ENCODE measurements around the gene PPP1R1C. TPM values are rescaled to one million over a fixed set of nuclear protein-coding genes. Genes with fewer than 3 reads are reported as not detected.

PPP1R1C gene
- total RNA-seq, 1 donor from 2014 or later = 5.5 TPM

DNA sequence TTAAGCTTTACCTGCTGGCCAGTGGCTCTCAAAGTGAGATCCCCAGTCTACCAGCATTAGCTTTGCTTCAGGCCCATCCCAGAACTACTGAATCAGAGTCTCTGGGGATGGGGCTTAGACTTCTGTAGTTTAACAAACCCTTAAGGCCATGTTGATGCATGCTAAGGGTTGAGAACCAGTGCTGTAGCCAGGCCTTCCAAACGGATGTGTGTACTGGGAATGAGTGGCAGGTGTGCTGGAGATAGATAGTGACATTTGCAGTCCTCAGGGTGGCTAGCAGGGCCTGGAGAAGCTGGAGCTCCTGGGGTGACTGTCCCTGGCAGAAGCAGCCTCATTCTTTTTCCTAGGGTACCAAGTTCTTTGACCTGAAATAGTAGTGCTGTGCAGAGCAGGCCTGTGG is 148.5 kb downstream of the PPP1R1C start:
- H2AFZ ChIP-seq (replicated peaks) = no peak overlapping the region
- no peaks in the 10 kb centered on the region for H3K36me3 ChIP-seq
- no peaks in the 10 kb centered on the region for H3K79me2 ChIP-seq (ENCODE audit: low read depth)
- no peak for DNase-seq (ENCODE audit: low spot score)
- TF ChIP-seq EZH2 (IDR thresholded peaks at IDR 0.05) (no peak), EZH2phosphoT487 (IDR thresholded peaks at IDR 0.05) (no peak)
- TF ChIP-seq, protein P1, sequence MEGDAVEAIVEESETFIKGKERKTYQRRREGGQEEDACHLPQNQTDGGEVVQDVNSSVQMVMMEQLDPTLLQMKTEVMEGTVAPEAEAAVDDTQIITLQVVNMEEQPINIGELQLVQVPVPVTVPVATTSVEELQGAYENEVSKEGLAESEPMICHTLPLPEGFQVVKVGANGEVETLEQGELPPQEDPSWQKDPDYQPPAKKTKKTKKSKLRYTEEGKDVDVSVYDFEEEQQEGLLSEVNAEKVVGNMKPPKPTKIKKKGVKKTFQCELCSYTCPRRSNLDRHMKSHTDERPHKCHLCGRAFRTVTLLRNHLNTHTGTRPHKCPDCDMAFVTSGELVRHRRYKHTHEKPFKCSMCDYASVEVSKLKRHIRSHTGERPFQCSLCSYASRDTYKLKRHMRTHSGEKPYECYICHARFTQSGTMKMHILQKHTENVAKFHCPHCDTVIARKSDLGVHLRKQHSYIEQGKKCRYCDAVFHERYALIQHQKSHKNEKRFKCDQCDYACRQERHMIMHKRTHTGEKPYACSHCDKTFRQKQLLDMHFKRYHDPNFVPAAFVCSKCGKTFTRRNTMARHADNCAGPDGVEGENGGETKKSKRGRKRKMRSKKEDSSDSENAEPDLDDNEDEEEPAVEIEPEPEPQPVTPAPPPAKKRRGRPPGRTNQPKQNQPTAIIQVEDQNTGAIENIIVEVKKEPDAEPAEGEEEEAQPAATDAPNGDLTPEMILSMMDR (IDR thresholded peaks at IDR 0.05) = no peak
- no peak overlapping the region for H3K4me3 Mint-ChIP-seq
- no peaks in the 10 kb centered on the region for H3K27me3 Mint-ChIP-seq (ENCODE audit: insufficient read depth, low read depth)
- no peaks in the 10 kb centered on the region for H3K27me3 ChIP-seq
- no peaks in the 10 kb centered on the region for H3K4me1 Mint-ChIP-seq
- no peaks in the 10 kb centered on the region for H3K4me1 ChIP-seq
- H3K4me3 ChIP-seq = no peak overlapping the region
- H3K36me3 Mint-ChIP-seq = no peaks in the 10 kb centered on the region
- no peak overlapping the region for H3K9ac ChIP-seq
- no peaks in the 10 kb centered on the region for H4K20me1 ChIP-seq (ENCODE audit: low read depth)
- H3K27ac Mint-ChIP-seq = no peak overlapping the region
- H3K9me3 Mint-ChIP-seq = no peaks in the 10 kb centered on the region
- no peaks in the 10 kb centered on the region for H3F3A ChIP-seq (ENCODE audit: low read depth)
- no peak overlapping the region for H3K27ac ChIP-seq
- H3K4me2 ChIP-seq = no peak overlapping the region
- H3K9me3 ChIP-seq (ENCODE audit: low read depth) = no peaks in the 10 kb centered on the region

DNA sequence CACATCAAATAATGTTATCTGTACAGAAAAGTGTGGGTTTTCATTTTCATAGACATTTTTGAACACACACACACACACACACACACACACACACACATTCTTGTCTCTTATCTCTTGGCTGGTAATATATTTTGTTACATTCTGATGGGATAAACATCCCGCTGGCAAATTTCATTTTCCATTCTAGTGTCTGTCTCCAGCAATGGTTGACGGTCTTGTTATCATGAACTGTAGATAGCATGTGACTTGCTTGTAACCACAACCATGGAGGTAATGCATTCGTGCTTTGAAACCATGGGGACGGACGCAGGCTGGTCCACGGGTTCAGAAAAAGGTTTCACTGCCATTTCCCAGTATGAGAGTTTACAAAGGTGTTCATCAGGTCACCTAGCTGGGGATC is 156.4 kb downstream of the PPP1R1C start:
- Histone ChIP-seq H4K20me1 (ENCODE audit: low read depth) (no peaks in the 10 kb centered on the region), H3K9ac (no peak overlapping the region), H3K79me2 (ENCODE audit: low read depth) (no peaks in the 10 kb centered on the region), H3K4me3 (no peak overlapping the region), H3K4me1 (peaks cover 28% of the 10 kb centered on the region), H3K27me3 (no peaks in the 10 kb centered on the region), H2AFZ (replicated peaks) (peak overlapping the region; percentile 57), H3K4me2 (no peak overlapping the region), H3F3A (ENCODE audit: low read depth) (no peaks in the 10 kb centered on the region), H3K27ac (no peak overlapping the region), H3K36me3 (no peaks in the 10 kb centered on the region), H3K9me3 (ENCODE audit: low read depth) (no peaks in the 10 kb centered on the region)
- Mint-ChIP-seq H3K27ac (no peak overlapping the region), H3K4me3 (no peak overlapping the region), H3K9me3 (no peaks in the 10 kb centered on the region), H3K27me3 (ENCODE audit: insufficient read depth, low read depth) (no peaks in the 10 kb centered on the region), H3K36me3 (no peaks in the 10 kb centered on the region), H3K4me1 (peaks cover 3% of the 10 kb centered on the region)
- DNase-seq (ENCODE audit: low spot score) = no peak
- TF ChIP-seq EZH2phosphoT487 (IDR thresholded peaks at IDR 0.05) = no peak
- no peak for TF ChIP-seq EZH2 (IDR thresholded peaks at IDR 0.05)
- TF ChIP-seq, protein P1 (IDR thresholded peaks at IDR 0.05) = no peak

DNA sequence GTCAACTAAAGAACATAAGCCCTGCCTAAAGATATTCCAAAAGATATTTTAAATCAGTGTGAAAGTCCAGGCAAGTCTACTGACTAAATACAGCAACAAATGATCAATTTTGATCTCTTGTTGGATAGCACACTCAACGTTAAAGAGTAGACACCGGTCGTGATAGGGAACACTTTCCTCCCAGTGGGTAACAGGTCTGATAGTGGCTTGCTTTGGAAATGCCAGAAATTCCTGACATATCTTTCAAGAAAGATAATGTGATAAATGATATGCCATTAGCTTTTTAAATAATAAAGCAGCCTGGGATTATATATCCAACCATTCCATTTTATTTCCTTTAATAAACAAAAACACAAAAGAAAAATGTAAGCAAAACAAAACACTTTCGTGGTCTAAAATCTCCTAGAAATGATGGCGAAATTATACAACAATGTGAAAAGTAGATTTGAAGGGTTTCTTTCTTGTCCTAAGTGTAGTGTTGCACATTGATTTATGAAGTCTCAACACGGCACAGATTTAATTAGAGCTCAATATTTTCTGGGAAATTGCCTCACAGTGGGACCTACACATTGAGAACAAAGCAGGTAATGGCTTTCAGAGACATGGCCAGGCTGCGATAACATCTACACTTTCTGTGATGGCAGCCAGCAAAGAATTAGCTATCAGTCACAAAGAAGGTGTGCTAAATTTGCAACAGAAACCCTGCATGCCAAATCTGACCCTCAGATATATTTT is 158.6 kb downstream of the PPP1R1C start:
- Mint-ChIP-seq H3K4me3 (no peak overlapping the region), H3K4me1 (peaks cover 3% of the 10 kb centered on the region), H3K36me3 (no peaks in the 10 kb centered on the region), H3K27ac (no peak overlapping the region), H3K9me3 (no peaks in the 10 kb centered on the region), H3K27me3 (ENCODE audit: insufficient read depth, low read depth) (no peaks in the 10 kb centered on the region)
- Histone ChIP-seq H3F3A (ENCODE audit: low read depth) (no peaks in the 10 kb centered on the region), H3K9me3 (ENCODE audit: low read depth) (no peaks in the 10 kb centered on the region), H3K27ac (no peak overlapping the region), H3K9ac (no peak overlapping the region), H4K20me1 (ENCODE audit: low read depth) (no peaks in the 10 kb centered on the region), H3K79me2 (ENCODE audit: low read depth) (no peaks in the 10 kb centered on the region), H3K4me2 (no peak overlapping the region), H3K4me1 (peaks cover 28% of the 10 kb centered on the region), H2AFZ (replicated peaks) (peak overlapping the region; percentile 81), H3K4me3 (no peak overlapping the region), H3K27me3 (no peaks in the 10 kb centered on the region), H3K36me3 (no peaks in the 10 kb centered on the region)
- DNase-seq (ENCODE audit: low spot score) = no peak
- TF ChIP-seq EZH2phosphoT487 (IDR thresholded peaks at IDR 0.05) (no peak), EZH2 (IDR thresholded peaks at IDR 0.05) (no peak)
- TF ChIP-seq, protein P1 (IDR thresholded peaks at IDR 0.05) = no peak
